NCI-H526 treated with DMSO at 0.1 percent for 48 hours (cell line): ENCODE results near the gene ADRB1.

ENCODE experiments used
- DNase-seq: peaks from one replicate; lab custom pipeline; 2025; lab: John Stamatoyannopoulos, UW

The ADRB1 gene

DNA sequence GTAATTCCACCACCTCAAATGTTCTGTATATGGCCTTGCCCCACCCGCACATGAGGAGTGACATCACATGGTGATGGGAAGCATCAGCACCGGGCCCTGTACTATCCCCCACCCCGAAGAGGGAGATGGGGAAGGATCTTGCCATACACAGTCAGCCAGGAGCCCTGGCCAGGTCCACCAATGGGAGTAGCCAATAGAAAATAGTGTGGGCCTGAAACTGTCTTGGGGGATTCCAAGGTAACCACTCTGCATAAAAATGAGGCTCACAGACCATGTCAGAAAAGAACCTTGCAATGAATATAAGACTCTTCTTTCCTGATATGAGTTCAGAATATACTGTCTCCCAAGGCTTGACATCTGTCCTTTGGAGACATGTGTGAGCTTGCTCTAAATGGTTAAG, 51.1 kb downstream of the ADRB1 start:
- DNase-seq: no peak

- DNase-seq: no peak
These were observed 52.1 kb downstream of the ADRB1 start for GRCh38 chr10:114095559-114096337.
